Measurements from ENCODE around the gene OTOS.

OTOS gene

GRCh38 chr2:240137596-240138253, 2.7 kb downstream of the OTOS start:
- H3K4me1 Mint-ChIP-seq = peaks cover 54% of the 10 kb centered on the region
- no peak overlapping the region for H3K27ac Mint-ChIP-seq
- TF ChIP-seq CTCF (IDR thresholded peaks at IDR 0.05) = no peak
- H3K27me3 Mint-ChIP-seq (ENCODE audit: low read depth, poor library complexity) = peaks cover 40% of the 10 kb centered on the region
- H3K9me3 Mint-ChIP-seq = no peaks in the 10 kb centered on the region
- H3K4me3 Mint-ChIP-seq = peak overlapping the region; percentile 92
- DNase-seq = no peak
- peaks cover 5% of the 10 kb centered on the region for H3K36me3 Mint-ChIP-seq (ENCODE audit: low read depth)

- Mint-ChIP-seq H3K4me1 (peaks cover 54% of the 10 kb centered on the region), H3K36me3 (ENCODE audit: low read depth) (peaks cover 9% of the 10 kb centered on the region), H3K27me3 (ENCODE audit: low read depth, poor library complexity) (peaks cover 34% of the 10 kb centered on the region), H3K27ac (no peak overlapping the region), H3K4me3 (peak overlapping the region; percentile 92), H3K9me3 (no peaks in the 10 kb centered on the region)
- TF ChIP-seq CTCF (IDR thresholded peaks at IDR 0.05) = no peak
- DNase-seq = no peak
Observed at GRCh38 chr2:240136671-240137292, 3.7 kb downstream of the OTOS start.

GRCh38 chr2:240136013-240136670, 4.3 kb downstream of the OTOS start, which contains the start of gene COPS9:
Gene COPS9, minus strand, starts transcription at chr2:240136305. Its CDS starts 21 bp downstream, at chr2:240136284.
- Mint-ChIP-seq H3K9me3 (no peaks in the 10 kb centered on the region), H3K4me3 (peak within 1 kb of the TSS; percentile 92), H3K4me1 (peaks cover 52% of the 10 kb centered on the region), H3K36me3 (ENCODE audit: low read depth) (peaks cover 12% of the 10 kb centered on the region), H3K27me3 (ENCODE audit: low read depth, poor library complexity) (peaks cover 28% of the 10 kb centered on the region), H3K27ac (no peak within 1 kb of the TSS)
- peak; percentile 94 for DNase-seq
- no peak for TF ChIP-seq CTCF (IDR thresholded peaks at IDR 0.05)

- Mint-ChIP-seq H3K9me3 (no peaks in the 10 kb centered on the region), H3K4me1 (peaks cover 47% of the 10 kb centered on the region), H3K4me3 (peak overlapping the region; percentile 92), H3K36me3 (ENCODE audit: low read depth) (peaks cover 17% of the 10 kb centered on the region), H3K27ac (no peak overlapping the region), H3K27me3 (ENCODE audit: low read depth, poor library complexity) (peaks cover 28% of the 10 kb centered on the region)
- DNase-seq = no peak
- TF ChIP-seq CTCF (IDR thresholded peaks at IDR 0.05) = no peak
Observed at GRCh38 chr2:240135706-240136012, 4.8 kb downstream of the OTOS start.

GRCh38 chr2:240134956-240135520, 5.4 kb downstream of the OTOS start:
- H3K27ac Mint-ChIP-seq = no peak overlapping the region
- H3K27me3 Mint-ChIP-seq (ENCODE audit: low read depth, poor library complexity) = peaks cover 28% of the 10 kb centered on the region
- TF ChIP-seq CTCF (IDR thresholded peaks at IDR 0.05) = no peak
- no peak for DNase-seq
- H3K4me3 Mint-ChIP-seq = peak overlapping the region; percentile 92
- H3K9me3 Mint-ChIP-seq = no peaks in the 10 kb centered on the region
- H3K4me1 Mint-ChIP-seq = peaks cover 41% of the 10 kb centered on the region
- peaks cover 21% of the 10 kb centered on the region for H3K36me3 Mint-ChIP-seq (ENCODE audit: low read depth)
